Common myeloid progenitor, CD34-positive (primary cell): ENCODE data around the gene CIB4.

ENCODE experiments used
- CTCF ChIA-PET: fragments of 350-600 bp; sonication (Branson Sonifier 250); formaldehyde crosslinking; loops from one replicate; lab custom pipeline; 2021; ENCODE audit warnings: antibody characterized with exemption; lab: Charles Lee
- POLR2A ChIA-PET: fragments of 350-600 bp; sonication (Branson Sonifier 250); formaldehyde crosslinking; loops from one replicate; lab custom pipeline; 2021; ENCODE audit warnings: antibody characterized with exemption; lab: Charles Lee
- DNase-seq, 3 donors: peaks; one replicate each; pipeline versions ENCODE4 v3.0.0 to v3.0.0-alpha.2; 2013
- H3K27ac ChIP-seq, 2 experiments: 1 replicate in 1 of 2; 2 replicates in 1 of 2; pipeline ENCODE4 v1.7.0; 2013; ENCODE audit warnings: inconsistent platforms in 2 of 2, low read length in 2 of 2, mild to moderate bottlenecking in 2 of 2, low read depth in 1 of 2, moderate library complexity in 1 of 2; ENCODE audit not compliant: severe bottlenecking in 2 of 2, insufficient read depth in 1 of 2, poor library complexity in 1 of 2
- H3K27me3 ChIP-seq, 5 experiments: replicated peaks in 2 of 5; 1 replicate in 3 of 5; 2 replicates in 2 of 5; pipeline versions ENCODE4 v1.6.1 to v1.7.0; 2013; ENCODE audit warnings: low read length in 4 of 5, mild to moderate bottlenecking in 2 of 5, moderate library complexity in 2 of 5, inconsistent platforms in 1 of 5; ENCODE audit not compliant: insufficient read depth in 5 of 5, control insufficient read depth in 4 of 5
- H3K36me3 ChIP-seq, 4 experiments: 1 replicate in 2 of 4; 2 replicates in 2 of 4; pipeline versions ENCODE4 v1.6.1 to v1.7.0; 2013; ENCODE audit warnings: low read length in 3 of 4, control low read depth in 1 of 4, mild to moderate bottlenecking in 1 of 4; ENCODE audit not compliant: control insufficient read depth in 4 of 4, insufficient read depth in 4 of 4
- H3K4me1 ChIP-seq, 4 experiments: 1 replicate in 3 of 4; 2 replicates in 1 of 4; pipeline versions ENCODE4 v1.6.1 to v1.7.1; 2013; ENCODE audit warnings: low read length in 3 of 4, mild to moderate bottlenecking in 3 of 4, control low read depth in 1 of 4, inconsistent platforms in 1 of 4, moderate library complexity in 1 of 4; ENCODE audit not compliant: control insufficient read depth in 4 of 4, insufficient read depth in 4 of 4; ENCODE audit errors: control extremely low read depth in 1 of 4
- H3K4me3 ChIP-seq, 7 experiments: 1 replicate in 4 of 7; 2 replicates in 3 of 7; pipeline versions ENCODE4 v1.5.1 to v1.7.0; 2013; ENCODE audit warnings: mild to moderate bottlenecking in 7 of 7, low read length in 6 of 7, moderate library complexity in 6 of 7, inconsistent platforms in 2 of 7, low read depth in 2 of 7, control low read depth in 1 of 7; ENCODE audit not compliant: insufficient read depth in 4 of 7, control insufficient read depth in 1 of 7; ENCODE audit errors: extremely low read depth in 1 of 7
- H3K9me3 ChIP-seq, 5 experiments: 1 replicate in 4 of 5; 2 replicates in 1 of 5; pipeline versions ENCODE4 v1.6.1 to v1.7.1; 2013; ENCODE audit warnings: low read length in 4 of 5, mild to moderate bottlenecking in 2 of 5, inconsistent platforms in 1 of 5, low read depth in 1 of 5, moderate library complexity in 1 of 5; ENCODE audit not compliant: control insufficient read depth in 4 of 5, insufficient read depth in 2 of 5; ENCODE audit errors: control extremely low read depth in 1 of 5
- WGBS: methylation state at CpG from one replicate; pipeline ENCODE4 v1.1.5; 2013; ENCODE audit not compliant: insufficient coverage; 5-methylcytosine and 5-hydroxymethylcytosine counted together

The CIB4 gene

GRCh38 chr2:26555246-26556133, 85.7 kb downstream of the CIB4 start:
- Histone ChIP-seq H3K4me3 (no peak overlapping the region), H3K4me1 (peaks cover 0 to 3% (median 0%) of the 10 kb centered on the region in 4 experiments), H3K9me3 (no peaks in the 10 kb centered on the region), H3K27ac (no peak overlapping the region), H3K27me3 (peaks cover 0 to 51% (median 32%) of the 10 kb centered on the region in 5 experiments), H3K36me3 (no peaks in the 10 kb centered on the region)
- CTCF ChIA-PET: interaction anchor here (1.0 to 2.3 kb wide), 4 partner anchors 23 to 461 kb away, joined by 3 to 9 read pairs (median 4); no protein-coding TSS in a partner anchor
- POLR2A ChIA-PET: no interaction called here
- 79% methylated on average over 4 of the region's 8 CpGs for WGBS
- DNase-seq: no peak

GRCh38 chr2:26552641-26553374, 88.4 kb downstream of the CIB4 start:
- Histone ChIP-seq H3K36me3 (no peaks in the 10 kb centered on the region), H3K27ac (no peak overlapping the region), H3K27me3 (peaks cover 0 to 25% (median 13%) of the 10 kb centered on the region in 5 experiments), H3K4me1 (peaks cover 0 to 3% (median 0%) of the 10 kb centered on the region in 4 experiments), H3K4me3 (no peak overlapping the region), H3K9me3 (no peaks in the 10 kb centered on the region)
- no peak for DNase-seq
- CTCF ChIA-PET: interaction anchor here (0.6 to 1.6 kb wide), 2 partner anchors 14 to 25 kb away, joined by 3 to 4 read pairs; no protein-coding TSS in a partner anchor
- WGBS: 92% methylated on average over 7 of the region's 9 CpGs
- POLR2A ChIA-PET: interaction anchor here (0.7 kb wide), 1 partner anchor 79 kb away, joined by 3 read pairs; no protein-coding TSS in a partner anchor

GRCh38 chr2:26550276-26551015, 90.7 kb downstream of the CIB4 start:
- Histone ChIP-seq H3K4me3 (no peak overlapping the region), H3K27me3 (peaks cover 0 to 11% (median 2%) of the 10 kb centered on the region in 5 experiments), H3K4me1 (no peaks in the 10 kb centered on the region), H3K9me3 (no peaks in the 10 kb centered on the region), H3K36me3 (no peaks in the 10 kb centered on the region), H3K27ac (no peak overlapping the region)
- CTCF ChIA-PET: no interaction called here
- 97% methylated on average over 14 of the region's 17 CpGs for WGBS
- POLR2A ChIA-PET: no interaction called here
- DNase-seq: no peak

GRCh38 chr2:26542676-26543505, 98.3 kb downstream of the CIB4 start:
- no peaks in the 10 kb centered on the region for H3K9me3 ChIP-seq
- CTCF ChIA-PET: interaction anchor here (0.6 to 1.2 kb wide), 3 partner anchors 20 to 168 kb away, joined by 3 read pairs; no protein-coding TSS in a partner anchor
- H3K4me1 ChIP-seq: no peaks in the 10 kb centered on the region
- H3K27me3 ChIP-seq: peaks cover 0 to 5% (median 2%) of the 10 kb centered on the region in 5 experiments
- H3K27ac ChIP-seq: no peak overlapping the region
- WGBS: 92% methylated on average over 15 of the region's 15 CpGs
- no peaks in the 10 kb centered on the region for H3K36me3 ChIP-seq
- POLR2A ChIA-PET: no interaction called here
- no peak for DNase-seq
- no peak overlapping the region for H3K4me3 ChIP-seq

- POLR2A ChIA-PET: no interaction called here
- WGBS: 98% methylated on average over 5 of the region's 5 CpGs
Measured at GRCh38 chr2:26542194-26542455, 99.0 kb downstream of the CIB4 start.

More at GRCh38 chr2:26542194-26542455, 99.0 kb downstream of the CIB4 start:
- H3K36me3 ChIP-seq: no peaks in the 10 kb centered on the region
- H3K4me1 ChIP-seq: no peaks in the 10 kb centered on the region
- DNase-seq: no peak
- H3K27me3 ChIP-seq: peaks cover 0 to 5% (median 2%) of the 10 kb centered on the region in 5 experiments
- no peak overlapping the region for H3K4me3 ChIP-seq
- no peak overlapping the region for H3K27ac ChIP-seq
- CTCF ChIA-PET: interaction anchor here (1.4 kb wide), 1 partner anchor 36 kb away, joined by 5 read pairs; no protein-coding TSS in a partner anchor
- H3K9me3 ChIP-seq: no peaks in the 10 kb centered on the region
